Measurements from ENCODE around the gene UAP1.
"Not testable (repeated sequence)": the region's sequence is repeated elsewhere in the genome, so short reads cannot be mapped to it uniquely, and the experiment has no call there.

The UAP1 gene

GRCh38 chr1:162578071-162578700 is 16.7 kb downstream of the UAP1 start:
- Histone ChIP-seq H3K4me3 (no peak overlapping the region), H3K27me3 (no peaks in the 10 kb centered on the region), H3K4me2 (no peak overlapping the region), H3K36me3 (peaks cover 31% of the 10 kb centered on the region), H3K9me3 (no peaks in the 10 kb centered on the region), H4K20me1 (no peaks in the 10 kb centered on the region), H3K9ac (no peak overlapping the region), H3K4me1 (peaks cover 4% of the 10 kb centered on the region; the same call in 1 of the 2 replicates), H3K27ac (no peak overlapping the region)
- TF ChIP-seq Cebpa-rat (IDR thresholded peaks at IDR 0.05) = no peak

GRCh38 chr1:162578936-162579335 is 17.4 kb downstream of the UAP1 start:
- Histone ChIP-seq H3K4me1 (peaks cover 4% of the 10 kb centered on the region; the same call in 1 of the 2 replicates), H3K27ac (no peak overlapping the region), H3K4me2 (no peak overlapping the region), H4K20me1 (no peaks in the 10 kb centered on the region), H3K9ac (no peak overlapping the region), H3K27me3 (no peaks in the 10 kb centered on the region), H3K4me3 (no peak overlapping the region), H3K9me3 (no peaks in the 10 kb centered on the region), H3K36me3 (peaks cover 38% of the 10 kb centered on the region)
- TF ChIP-seq Cebpa-rat (IDR thresholded peaks at IDR 0.05) = no peak

- Histone ChIP-seq H3K27ac (no peak overlapping the region), H3K4me1 (peaks cover 4% of the 10 kb centered on the region; the same call in 1 of the 2 replicates), H3K4me3 (no peak overlapping the region), H3K4me2 (no peak overlapping the region), H3K36me3 (peaks cover 52% of the 10 kb centered on the region), H3K9me3 (no peaks in the 10 kb centered on the region), H4K20me1 (no peaks in the 10 kb centered on the region), H3K9ac (no peak overlapping the region), H3K27me3 (no peaks in the 10 kb centered on the region)
- TF ChIP-seq Cebpa-rat (IDR thresholded peaks at IDR 0.05) = no peak
Measured at GRCh38 chr1:162580308-162580707, 18.8 kb downstream of the UAP1 start.

- H4K20me1 ChIP-seq, H3K9me3 ChIP-seq, H3K27me3 ChIP-seq, H3K9ac ChIP-seq, H3K4me3 ChIP-seq, H3K4me2 ChIP-seq, H3K4me1 ChIP-seq, H3K27ac ChIP-seq: not testable (repeated sequence)
- H3K36me3 ChIP-seq = peaks cover 47% of the 10 kb centered on the region
Measured at GRCh38 chr1:162582901-162583300, 21.4 kb downstream of the UAP1 start.

GRCh38 chr1:162585101-162585500 is 23.6 kb downstream of the UAP1 start:
- not testable (repeated sequence) for H3K4me1 ChIP-seq, H3K4me2 ChIP-seq, H4K20me1 ChIP-seq, H3K9ac ChIP-seq, H3K27me3 ChIP-seq, H3K9me3 ChIP-seq, H3K27ac ChIP-seq, H3K4me3 ChIP-seq
- H3K36me3 ChIP-seq = peaks cover 55% of the 10 kb centered on the region

GRCh38 chr1:162587347-162587746 is 25.8 kb downstream of the UAP1 start:
- H3K27ac ChIP-seq = no peak overlapping the region
- H4K20me1 ChIP-seq = no peaks in the 10 kb centered on the region
- no peaks in the 10 kb centered on the region for H3K27me3 ChIP-seq
- no peaks in the 10 kb centered on the region for H3K4me1 ChIP-seq
- no peaks in the 10 kb centered on the region for H3K9me3 ChIP-seq
- no peak for TF ChIP-seq Cebpa-rat (IDR thresholded peaks at IDR 0.05)
- no peak overlapping the region for H3K4me3 ChIP-seq
- peaks cover 65% of the 10 kb centered on the region for H3K36me3 ChIP-seq
- no peak overlapping the region for H3K4me2 ChIP-seq
- H3K9ac ChIP-seq = no peak overlapping the region

- H3K9me3 ChIP-seq = no peaks in the 10 kb centered on the region
- peaks cover 70% of the 10 kb centered on the region for H3K36me3 ChIP-seq
- H3K27me3 ChIP-seq = no peaks in the 10 kb centered on the region
- no peaks in the 10 kb centered on the region for H3K4me1 ChIP-seq
- H3K4me2 ChIP-seq = no peak overlapping the region
- no peak overlapping the region for H3K4me3 ChIP-seq
- no peaks in the 10 kb centered on the region for H4K20me1 ChIP-seq
- H3K9ac ChIP-seq = no peak overlapping the region
- no peak overlapping the region for H3K27ac ChIP-seq
- no peak for TF ChIP-seq Cebpa-rat (IDR thresholded peaks at IDR 0.05)
Measured at GRCh38 chr1:162587761-162588260, 26.3 kb downstream of the UAP1 start.

GRCh38 chr1:162590101-162590500 is 28.6 kb downstream of the UAP1 start:
- peaks cover 66% of the 10 kb centered on the region for H3K36me3 ChIP-seq
- no peak overlapping the region for H3K4me3 ChIP-seq
- no peaks in the 10 kb centered on the region for H3K9me3 ChIP-seq
- H3K27me3 ChIP-seq = no peaks in the 10 kb centered on the region
- no peak overlapping the region for H3K9ac ChIP-seq
- no peak overlapping the region for H3K4me2 ChIP-seq
- H4K20me1 ChIP-seq = no peaks in the 10 kb centered on the region
- TF ChIP-seq Cebpa-rat (IDR thresholded peaks at IDR 0.05) = no peak
- no peak overlapping the region for H3K27ac ChIP-seq
- H3K4me1 ChIP-seq = no peaks in the 10 kb centered on the region

GRCh38 chr1:162590686-162591085 is 29.2 kb downstream of the UAP1 start:
- H3K9ac ChIP-seq = no peak overlapping the region
- H3K36me3 ChIP-seq = peaks cover 70% of the 10 kb centered on the region
- H3K27me3 ChIP-seq = no peaks in the 10 kb centered on the region
- no peak overlapping the region for H3K4me2 ChIP-seq
- no peaks in the 10 kb centered on the region for H3K4me1 ChIP-seq
- H3K4me3 ChIP-seq = no peak overlapping the region
- no peaks in the 10 kb centered on the region for H4K20me1 ChIP-seq
- no peaks in the 10 kb centered on the region for H3K9me3 ChIP-seq
- no peak overlapping the region for H3K27ac ChIP-seq
- no peak for TF ChIP-seq Cebpa-rat (IDR thresholded peaks at IDR 0.05)

GRCh38 chr1:162596514-162597170 is 35.1 kb downstream of the UAP1 start:
- no peaks in the 10 kb centered on the region for H4K20me1 ChIP-seq
- no peak overlapping the region for H3K4me3 ChIP-seq
- H3K36me3 ChIP-seq = peaks cover 68% of the 10 kb centered on the region
- no peak overlapping the region for H3K9ac ChIP-seq
- H3K4me2 ChIP-seq = no peak overlapping the region
- no peaks in the 10 kb centered on the region for H3K27me3 ChIP-seq
- no peak overlapping the region for H3K27ac ChIP-seq
- TF ChIP-seq Cebpa-rat (IDR thresholded peaks at IDR 0.05) = no peak
- H3K9me3 ChIP-seq = no peaks in the 10 kb centered on the region
- no peaks in the 10 kb centered on the region for H3K4me1 ChIP-seq
